HUES64 (cell line): ENCODE measurements around the gene TNXB.

Experiments
- H3K27ac ChIP-seq: 2 replicates; pipeline ENCODE4 v1.7.0; 2013; ENCODE audit warnings: low read depth, low read length, inconsistent platforms
- H3K27me3 ChIP-seq: 2 replicates; pipeline ENCODE4 v1.6.1; 2013; ENCODE audit warnings: mild to moderate bottlenecking, low read length; ENCODE audit not compliant: insufficient read depth
- H3K36me3 ChIP-seq: 2 replicates; pipeline ENCODE4 v1.6.1; 2013; ENCODE audit warnings: mild to moderate bottlenecking, low read length; ENCODE audit not compliant: insufficient read depth
- H3K4me1 ChIP-seq: 2 replicates; pipeline ENCODE4 v1.6.1; 2013; ENCODE audit warnings: mild to moderate bottlenecking, low read length, moderate library complexity; ENCODE audit not compliant: insufficient read depth
- H3K4me3 ChIP-seq: 2 replicates; pipeline ENCODE4 v1.5.1; 2013; ENCODE audit warnings: mild to moderate bottlenecking, low read length, moderate library complexity
- H3K9ac ChIP-seq: 2 replicates; pipeline ENCODE4 v1.6.1; 2013; ENCODE audit warnings: mild to moderate bottlenecking, low read depth, low read length
- H3K9me3 ChIP-seq: 2 replicates; pipeline ENCODE4 v1.6.1; 2013; ENCODE audit warnings: low read depth, low read length; ENCODE audit not compliant: insufficient read depth
- WGBS: fragments of 150-250, 120-280 bp; methylation state at CpG from one replicate; pipeline ENCODE4 v1.1.7; 2013; ENCODE audit warnings: missing lambda C conversion rate; 5-methylcytosine and 5-hydroxymethylcytosine counted together

TNXB gene

GRCh38 chr6:32089082-32089828 is 19.9 kb downstream of the TNXB start:
- Histone ChIP-seq H3K4me3 (no peak overlapping the region), H3K9me3 (no peaks in the 10 kb centered on the region), H3K27me3 (peaks cover 22% of the 10 kb centered on the region), H3K27ac (no peak overlapping the region), H3K9ac (no peak overlapping the region), H3K36me3 (no peaks in the 10 kb centered on the region), H3K4me1 (peaks cover 11% of the 10 kb centered on the region)
- 87% methylated on average over 10 of the region's 10 CpGs for WGBS

GRCh38 chr6:32088487-32089049 is 20.6 kb downstream of the TNXB start:
- Histone ChIP-seq H3K27ac (no peak overlapping the region), H3K4me1 (peaks cover 11% of the 10 kb centered on the region), H3K36me3 (no peaks in the 10 kb centered on the region), H3K9me3 (no peaks in the 10 kb centered on the region), H3K9ac (no peak overlapping the region), H3K4me3 (no peak overlapping the region), H3K27me3 (peaks cover 22% of the 10 kb centered on the region)
- 91% methylated on average over 14 of the region's 14 CpGs for WGBS

GRCh38 chr6:32087574-32088486 is 21.3 kb downstream of the TNXB start:
- Histone ChIP-seq H3K4me1 (peaks cover 11% of the 10 kb centered on the region), H3K36me3 (no peaks in the 10 kb centered on the region), H3K27ac (no peak overlapping the region), H3K9me3 (no peaks in the 10 kb centered on the region), H3K4me3 (peak overlapping the region; percentile 42), H3K27me3 (peaks cover 22% of the 10 kb centered on the region), H3K9ac (peak overlapping the region; percentile 64; the same call in 1 of the 2 replicates)
- WGBS = 7% methylated on average over 47 of the region's 50 CpGs

GRCh38 chr6:32086661-32087573 is 22.2 kb downstream of the TNXB start:
- Histone ChIP-seq H3K27ac (no peak overlapping the region), H3K9ac (peak overlapping the region; percentile 64; the same call in 1 of the 2 replicates), H3K4me1 (peaks cover 11% of the 10 kb centered on the region), H3K9me3 (no peaks in the 10 kb centered on the region), H3K27me3 (peaks cover 22% of the 10 kb centered on the region), H3K36me3 (no peaks in the 10 kb centered on the region), H3K4me3 (peak overlapping the region; percentile 39)
- WGBS = 33% methylated on average over 45 of the region's 45 CpGs

- H3K4me1 ChIP-seq = peaks cover 11% of the 10 kb centered on the region
- 86% methylated on average over 16 of the region's 17 CpGs for WGBS
- no peak overlapping the region for H3K27ac ChIP-seq
- H3K4me3 ChIP-seq = no peak overlapping the region
- H3K27me3 ChIP-seq = peaks cover 22% of the 10 kb centered on the region
- H3K36me3 ChIP-seq = no peaks in the 10 kb centered on the region
- no peaks in the 10 kb centered on the region for H3K9me3 ChIP-seq
- H3K9ac ChIP-seq = no peak overlapping the region
These were observed 23.2 kb downstream of the TNXB start for GRCh38 chr6:32085759-32086459.

GRCh38 chr6:32084780-32085179 is 24.4 kb downstream of the TNXB start:
- Histone ChIP-seq H3K4me3 (no peak overlapping the region), H3K9me3 (no peaks in the 10 kb centered on the region), H3K27me3 (peaks cover 19% of the 10 kb centered on the region), H3K36me3 (no peaks in the 10 kb centered on the region), H3K9ac (no peak overlapping the region), H3K4me1 (peaks cover 11% of the 10 kb centered on the region), H3K27ac (no peak overlapping the region)
- 86% methylated on average over 2 of the region's 2 CpGs for WGBS

- H3K4me1 ChIP-seq = peaks cover 11% of the 10 kb centered on the region
- H3K27ac ChIP-seq = no peak overlapping the region
- H3K27me3 ChIP-seq = peaks cover 19% of the 10 kb centered on the region
These were observed 25.0 kb downstream of the TNXB start for GRCh38 chr6:32083812-32084768.

GRCh38 chr6:32082935-32083334 is 26.2 kb downstream of the TNXB start:
- H3K27ac ChIP-seq = no peak overlapping the region
- H3K4me1 ChIP-seq = peaks cover 5% of the 10 kb centered on the region
- no peaks in the 10 kb centered on the region for H3K36me3 ChIP-seq
- H3K4me3 ChIP-seq = no peak overlapping the region
- WGBS = 92% methylated on average over 9 of the region's 9 CpGs
- H3K27me3 ChIP-seq = peaks cover 15% of the 10 kb centered on the region
- no peak overlapping the region for H3K9ac ChIP-seq
- H3K9me3 ChIP-seq = no peaks in the 10 kb centered on the region

More at GRCh38 chr6:32083812-32084768, 25.0 kb downstream of the TNXB start:
- Histone ChIP-seq H3K9ac (no peak overlapping the region), H3K9me3 (no peaks in the 10 kb centered on the region), H3K4me3 (no peak overlapping the region), H3K36me3 (no peaks in the 10 kb centered on the region)
- WGBS = 92% methylated on average over 22 of the region's 22 CpGs

GRCh38 chr6:32082478-32082877 is 26.7 kb downstream of the TNXB start:
- no peak overlapping the region for H3K27ac ChIP-seq

More at GRCh38 chr6:32082478-32082877, 26.7 kb downstream of the TNXB start:
- no peak overlapping the region for H3K9ac ChIP-seq
- WGBS = 75% methylated on average over 6 of the region's 6 CpGs
- peaks cover 5% of the 10 kb centered on the region; the same call in 1 of the 2 replicates for H3K4me1 ChIP-seq
- H3K36me3 ChIP-seq = no peaks in the 10 kb centered on the region
- no peaks in the 10 kb centered on the region for H3K9me3 ChIP-seq
- no peak overlapping the region for H3K4me3 ChIP-seq
- H3K27me3 ChIP-seq = peaks cover 15% of the 10 kb centered on the region
